PC-9 (cell line): ENCODE measurements around the gene ZC3H12C. TPM values are rescaled to one million over a fixed set of nuclear protein-coding genes. Genes with fewer than 3 reads are reported as not detected.

ENCODE experiments used
- BruUV-seq: library from RNA; stranded (reverse); fragments of 400-500 nt; replicated peaks from 2 replicates; lab custom pipeline; 2021; lab: Mats Ljungman, UMichigan
- CTCF ChIA-PET: fragments of 300-600 bp; sonication (Branson Sonifier 250); formaldehyde crosslinking; loops from one replicate; lab custom pipeline; 2022; ENCODE audit warnings: antibody characterized with exemption; lab: Charles Lee
- POLR2A ChIA-PET: fragments of 300-600 bp; sonication (Branson Sonifier 250); formaldehyde crosslinking; loops from one replicate; lab custom pipeline; 2022; ENCODE audit warnings: antibody characterized with exemption; ENCODE audit not compliant: unreplicated experiment; lab: Charles Lee
- DNase-seq, 2 experiments: peaks; one replicate each; pipeline versions ENCODE4 v3.0.0 to v3.0.0-alpha.2; 2015 to 2022; ENCODE audit warnings: mixed read lengths in 1 of 2
- H2AFZ ChIP-seq: fragments of 200-600 bp; sonication (generic); 2 replicates; pipeline ENCODE4 v1.8.1; 2017; ENCODE audit warnings: antibody characterized with exemption
- H3F3A ChIP-seq: fragments of 200-600 bp; sonication (generic); 2 replicates; pipeline ENCODE4 v1.8.1; 2017; ENCODE audit warnings: antibody characterized with exemption, mild to moderate bottlenecking, low read depth; ENCODE audit not compliant: insufficient read depth
- H3K27ac ChIP-seq: fragments of 200-600 bp; sonication (generic); 2 replicates; pipeline ENCODE4 v1.6.1; 2016; ENCODE audit warnings: mixed run types
- H3K27me3 ChIP-seq: fragments of 200-600 bp; sonication (generic); 2 replicates; pipeline ENCODE4 v1.6.1; 2016; ENCODE audit warnings: low read depth, mixed run types; ENCODE audit not compliant: insufficient read depth
- H3K36me3 ChIP-seq: fragments of 200-600 bp; sonication (generic); 2 replicates; pipeline ENCODE4 v1.6.1; 2016; ENCODE audit warnings: low read depth, mixed run types
- H3K4me1 ChIP-seq: fragments of 200-600 bp; sonication (generic); replicated peaks from 2 replicates; pipeline ENCODE4 v1.6.1; 2016; ENCODE audit warnings: mixed run types; ENCODE audit not compliant: insufficient read depth
- H3K4me2 ChIP-seq: fragments of 200-600 bp; sonication (generic); 2 replicates; pipeline ENCODE4 v1.6.1; 2017; ENCODE audit warnings: mixed run types
- H3K4me3 ChIP-seq: fragments of 200-600 bp; sonication (generic); 2 replicates; pipeline ENCODE4 v1.6.1; 2016; ENCODE audit warnings: mixed run types
- H3K79me2 ChIP-seq: fragments of 200-600 bp; sonication (generic); 2 replicates; pipeline ENCODE4 v1.6.1; 2017; ENCODE audit warnings: low read depth, mixed run types
- H3K9me2 ChIP-seq: fragments of 200-600 bp; sonication (generic); 2 replicates; pipeline ENCODE4 v1.8.1; 2017; ENCODE audit warnings: mild to moderate bottlenecking; ENCODE audit not compliant: insufficient read depth
- H3K9me3 ChIP-seq: fragments of 200-600 bp; sonication (generic); 2 replicates; pipeline ENCODE4 v1.8.1; 2016; ENCODE audit warnings: low read depth; ENCODE audit not compliant: insufficient read depth
- H4K20me1 ChIP-seq: fragments of 200-600 bp; sonication (generic); 2 replicates; pipeline ENCODE4 v1.8.1; 2017; ENCODE audit not compliant: insufficient read depth
- EZH2 ChIP-seq: fragments of 200-600 bp; sonication (generic); IDR thresholded peaks from 2 replicates; pipeline ENCODE4 v1.8.0; 2017; ENCODE audit warnings: antibody characterized with exemption, low read depth
- intact Hi-C: fragments of 100-400 bp; cut with micrococcal nuclease; formaldehyde crosslinking; loops from one replicate; pipeline ENCODE4 v1.10.0; 2022; ENCODE audit not compliant: unreplicated experiment
- total RNA-seq: library from RNA; stranded (reverse); gene quantifications from 2 replicates; pipeline ENCODE4 v1.2.3, GENCODE V29; 2021
- TF ChIP-seq, protein P1 (sequence below): fragments of 200-600 bp; sonication (generic); conservative IDR thresholded peaks from 2 replicates; pipeline ENCODE4 v1.6.1; 2017; ENCODE audit warnings: mixed run types, antibody characterized with exemption, mild to moderate bottlenecking, moderate library complexity

Gene ZC3H12C
- total RNA-seq, 1 experiment from 2014 or later: 12.4 TPM

DNA sequence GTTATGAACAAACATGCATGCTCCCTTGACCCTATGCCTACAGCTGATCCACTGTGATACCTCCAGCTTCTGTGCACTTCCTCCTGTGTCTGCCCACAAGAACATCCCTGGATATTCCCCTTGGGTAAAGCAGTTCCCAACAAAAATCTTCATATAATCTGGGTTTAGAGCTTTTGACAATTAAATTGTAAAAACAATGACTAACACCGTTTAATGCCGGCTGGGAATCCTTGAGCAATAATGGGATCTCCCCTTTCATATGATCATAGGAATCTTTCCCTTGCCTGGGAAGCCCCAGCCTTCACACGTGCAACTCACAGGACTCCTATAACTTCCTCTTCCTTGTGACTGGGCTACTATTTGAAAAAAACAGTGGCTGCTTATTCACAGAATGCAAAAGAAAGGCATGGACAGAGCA lies 6.3 kb upstream of the ZC3H12C start:
- H3K27me3 ChIP-seq: no peaks in the 10 kb centered on the region
- H3K4me1 ChIP-seq: peaks cover 27% of the 10 kb centered on the region
- H3K4me2 ChIP-seq: peak overlapping the region; percentile 17; the same call in 1 of the 2 replicates
- 0 out of 2 replicates have a peak, but pooled peaks cover 5% of the 10 kb centered on the region for H3K79me2 ChIP-seq
- H3K4me3 ChIP-seq: no peak overlapping the region
- no TSS peak for BruUV-seq
- no peaks in the 10 kb centered on the region; the same call in 1 of the 2 replicates for H3K9me3 ChIP-seq
- H3K27ac ChIP-seq: no peak overlapping the region; the same call in 1 of the 2 replicates
- intact Hi-C loops: no loop called here
- H3F3A ChIP-seq: peaks cover 6% of the 10 kb centered on the region; the same call in 1 of the 2 replicates
- ChIA-PET CTCF (no interaction called here), POLR2A (no interaction called here)
- H3K9me2 ChIP-seq: no peaks in the 10 kb centered on the region
- H3K36me3 ChIP-seq: no peaks in the 10 kb centered on the region
- TF ChIP-seq, protein P1, sequence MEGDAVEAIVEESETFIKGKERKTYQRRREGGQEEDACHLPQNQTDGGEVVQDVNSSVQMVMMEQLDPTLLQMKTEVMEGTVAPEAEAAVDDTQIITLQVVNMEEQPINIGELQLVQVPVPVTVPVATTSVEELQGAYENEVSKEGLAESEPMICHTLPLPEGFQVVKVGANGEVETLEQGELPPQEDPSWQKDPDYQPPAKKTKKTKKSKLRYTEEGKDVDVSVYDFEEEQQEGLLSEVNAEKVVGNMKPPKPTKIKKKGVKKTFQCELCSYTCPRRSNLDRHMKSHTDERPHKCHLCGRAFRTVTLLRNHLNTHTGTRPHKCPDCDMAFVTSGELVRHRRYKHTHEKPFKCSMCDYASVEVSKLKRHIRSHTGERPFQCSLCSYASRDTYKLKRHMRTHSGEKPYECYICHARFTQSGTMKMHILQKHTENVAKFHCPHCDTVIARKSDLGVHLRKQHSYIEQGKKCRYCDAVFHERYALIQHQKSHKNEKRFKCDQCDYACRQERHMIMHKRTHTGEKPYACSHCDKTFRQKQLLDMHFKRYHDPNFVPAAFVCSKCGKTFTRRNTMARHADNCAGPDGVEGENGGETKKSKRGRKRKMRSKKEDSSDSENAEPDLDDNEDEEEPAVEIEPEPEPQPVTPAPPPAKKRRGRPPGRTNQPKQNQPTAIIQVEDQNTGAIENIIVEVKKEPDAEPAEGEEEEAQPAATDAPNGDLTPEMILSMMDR: no peak
- TF ChIP-seq EZH2: no peak
- peak in 1 of 2 experiments; percentile 72 for DNase-seq
- H2AFZ ChIP-seq: no peak overlapping the region
- H4K20me1 ChIP-seq: no peaks in the 10 kb centered on the region

DNA sequence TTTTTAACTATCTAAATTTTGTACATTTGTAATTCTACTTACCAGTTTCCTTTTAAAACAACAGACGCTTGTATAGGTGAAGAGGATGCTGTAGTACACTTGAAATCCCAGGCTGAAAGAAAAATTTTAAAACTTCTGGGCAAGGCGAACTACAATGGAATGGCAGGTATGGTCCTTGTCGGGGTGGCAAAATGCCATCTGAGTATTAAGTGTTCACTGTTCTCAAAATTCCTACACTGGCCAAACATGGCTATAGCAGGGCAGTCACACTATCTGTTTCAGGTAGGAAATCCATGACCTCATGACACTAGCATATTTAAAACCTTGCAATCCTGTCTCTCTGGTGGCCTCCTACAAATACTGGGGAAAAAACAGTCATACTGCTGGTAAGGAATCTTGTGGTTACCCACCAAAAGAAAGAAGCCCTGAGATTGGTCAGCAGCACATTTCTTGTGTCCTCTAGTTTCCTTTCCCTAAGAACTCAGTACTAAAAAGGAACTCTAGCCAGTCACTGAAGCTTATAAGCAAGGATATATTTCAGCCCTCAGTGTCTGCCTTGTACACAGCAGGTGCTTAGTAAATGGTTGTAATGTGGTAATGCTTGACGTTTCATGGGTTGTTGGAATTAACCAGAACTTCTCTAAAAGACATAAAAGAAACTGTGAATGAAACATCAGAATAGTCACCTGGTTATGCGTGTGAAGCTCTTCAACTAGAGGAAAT lies 5.2 kb upstream of the ZC3H12C start:
- no peak for DNase-seq
- no peaks in the 10 kb centered on the region; the same call in 1 of the 2 replicates for H3K9me3 ChIP-seq
- TF ChIP-seq, protein P1: no peak
- no peak for TF ChIP-seq EZH2
- no TSS peak for BruUV-seq
- H3K36me3 ChIP-seq: no peaks in the 10 kb centered on the region
- peaks cover 7% of the 10 kb centered on the region; the same call in 1 of the 2 replicates for H3F3A ChIP-seq
- CTCF ChIA-PET: no interaction called here
- H3K9me2 ChIP-seq: no peaks in the 10 kb centered on the region
- no peaks in the 10 kb centered on the region for H3K27me3 ChIP-seq
- intact Hi-C loops: no loop called here
- H3K4me1 ChIP-seq: peaks cover 30% of the 10 kb centered on the region
- H3K4me3 ChIP-seq: no peak overlapping the region
- POLR2A ChIA-PET: interaction anchor here (0.6 kb wide), 1 partner anchor 23 kb away, joined by 4 read pairs; no protein-coding TSS in a partner anchor
- H3K79me2 ChIP-seq: 0 out of 2 replicates have a peak, but pooled peaks cover 7% of the 10 kb centered on the region
- H3K4me2 ChIP-seq: no peak overlapping the region
- no peak overlapping the region for H3K27ac ChIP-seq
- no peaks in the 10 kb centered on the region for H4K20me1 ChIP-seq
- no peak overlapping the region for H2AFZ ChIP-seq

- Histone ChIP-seq H3K9me3 (no peaks in the 10 kb centered on the region; the same call in 1 of the 2 replicates), H3K9me2 (no peaks in the 10 kb centered on the region), H3K4me1 (peaks cover 30% of the 10 kb centered on the region), H3K27me3 (no peaks in the 10 kb centered on the region), H4K20me1 (no peaks in the 10 kb centered on the region), H2AFZ (no peak overlapping the region), H3F3A (peaks cover 7% of the 10 kb centered on the region; the same call in 1 of the 2 replicates), H3K27ac (no peak overlapping the region), H3K36me3 (no peaks in the 10 kb centered on the region), H3K79me2 (peaks cover 12% of the 10 kb centered on the region), H3K4me3 (no peak overlapping the region), H3K4me2 (no peak overlapping the region)
- BruUV-seq: no TSS peak
- CTCF ChIA-PET: no interaction called here
- POLR2A ChIA-PET: interaction anchor here (0.6 kb wide), 1 partner anchor 24 kb away, joined by 4 read pairs; no protein-coding TSS in a partner anchor
- peak in 1 of 2 experiments; percentile 22 for DNase-seq
- intact Hi-C loops: no loop called here
- TF ChIP-seq EZH2: no peak
- TF ChIP-seq, protein P1: no peak
These were observed 4.5 kb upstream of the ZC3H12C start for GRCh38 chr11:110088535-110089344.
